Esophagus muscularis mucosa (tissue), 4 donors: Measurements from ENCODE around the gene KCNB1. TPM values are rescaled to one million over a fixed set of nuclear protein-coding genes. Genes with fewer than 3 reads are reported as not detected.

Experiments used
- DNase-seq: peaks from one replicate; pipeline ENCODE4 v3.0.0-alpha.2; 2017; ENCODE audit errors: extremely low spot score
- H3K27ac ChIP-seq, 4 donors: fragments of 200-600 bp; sonication (generic); replicated peaks in 1 of 4; 1 replicate in 3 of 4; 2 replicates in 1 of 4; pipeline ENCODE4 v1.5.1; 2016 to 2019; ENCODE audit warnings: mild to moderate bottlenecking in 1 of 4
- H3K27me3 ChIP-seq, 4 donors: fragments of 200-600 bp; sonication (generic); one replicate each; pipeline versions ENCODE4 v1.5.1 to v1.6.0; 2016 to 2019
- H3K36me3 ChIP-seq, 4 donors: fragments of 200-600 bp; sonication (generic); one replicate each; pipeline ENCODE4 v1.5.1; 2016 to 2019
- H3K4me1 ChIP-seq, 4 donors: fragments of 200-600 bp; sonication (generic); one replicate each; pipeline ENCODE4 v1.5.1; 2016 to 2019
- H3K4me3 ChIP-seq, 4 donors: fragments of 200-600 bp; sonication (generic); 1 replicate in 2 of 4; 2 replicates in 2 of 4; pipeline ENCODE4 v1.5.1; 2016 to 2019; ENCODE audit warnings: mild to moderate bottlenecking in 4 of 4, moderate library complexity in 1 of 4
- H3K9me3 ChIP-seq, 4 donors: fragments of 200-600 bp; sonication (generic); 1 replicate in 3 of 4; 2 replicates in 1 of 4; pipeline ENCODE4 v1.5.1; 2016 to 2019
- EP300 ChIP-seq: sonication (generic); formaldehyde crosslinking; IDR thresholded peaks from one replicate; pipeline ENCODE4 v1.6.1; 2017; ENCODE audit warnings: antibody characterized with exemption
- POLR2A ChIP-seq: fragments of 450-650 bp; IDR thresholded peaks from one replicate; pipeline ENCODE4 v1.6.1; 2017; ENCODE audit warnings: antibody characterized with exemption, moderate library complexity, mild to moderate bottlenecking, low read depth
- POLR2AphosphoS5 ChIP-seq, 2 donors: sonication (generic); formaldehyde crosslinking; IDR thresholded peaks; one replicate each; pipeline ENCODE4 v1.6.1; 2017; ENCODE audit warnings: antibody characterized with exemption in 2 of 2
- WGBS: methylation state at CpG from one replicate; pipeline ENCODE4 v1.1.5; 2018; 5-methylcytosine and 5-hydroxymethylcytosine counted together
- intact Hi-C: fragments of 100-400 bp; cut with DNase I; formaldehyde crosslinking; loops from one replicate; pipeline ENCODE4 v1.15.1; 2023
- total RNA-seq, 4 donors: library from RNA; depleted of rRNA; stranded (reverse); fragments of >200 nt; gene quantifications; one replicate each; pipeline versions ENCODE4 v1.1.0 to v1.2.1, GENCODE V29; 2016
- TF ChIP-seq, protein P1 (sequence below), 3 experiments: fragments of 200-600 bp in 2 of 3; fragments of 450-650 bp in 1 of 3; sonication (generic) in 2 of 3; IDR thresholded peaks; one replicate each; pipeline ENCODE4 v1.5.1; 2017 to 2019; ENCODE audit warnings: antibody characterized with exemption in 3 of 3, mild to moderate bottlenecking in 2 of 3, moderate library complexity in 1 of 3

The KCNB1 gene
- total RNA-seq, 4 donors from 2014 or later, result 32.3 to 55.5 (median 51.9) TPM

DNA sequence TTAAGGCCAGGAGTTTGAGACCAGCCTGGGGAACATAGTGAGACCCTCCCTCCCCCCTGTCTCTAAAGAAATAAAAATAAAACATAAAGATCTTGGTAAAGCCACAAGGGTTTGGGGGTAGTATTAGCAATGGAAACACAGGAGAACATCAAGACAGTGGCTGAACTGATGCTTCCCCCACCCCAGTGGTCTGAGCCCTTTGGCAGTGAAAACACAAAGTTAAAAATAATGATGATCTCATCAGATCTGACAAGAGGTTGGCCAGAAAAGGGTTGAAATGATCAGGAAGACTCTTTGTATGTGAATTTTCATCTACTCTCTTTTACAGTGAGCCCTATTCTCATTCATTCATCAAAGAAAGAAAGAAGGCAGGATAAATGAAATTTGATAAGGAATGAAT lies 93.7 kb downstream of the KCNB1 start:
- no peak for DNase-seq
- Histone ChIP-seq H3K9me3 (no peaks in the 10 kb centered on the region), H3K4me3 (no peak overlapping the region), H3K36me3 (no peaks in the 10 kb centered on the region), H3K27ac (peak overlapping the region; percentile 69 to 94 (median 88)), H3K4me1 (peaks cover 28 to 89% (median 83%) of the 10 kb centered on the region in 4 donors), H3K27me3 (no peaks in the 10 kb centered on the region)
- TF ChIP-seq POLR2AphosphoS5 (IDR thresholded peaks at IDR 0.05), result no peak
- no peak for TF ChIP-seq POLR2A
- TF ChIP-seq EP300, result no peak
- TF ChIP-seq, protein P1, sequence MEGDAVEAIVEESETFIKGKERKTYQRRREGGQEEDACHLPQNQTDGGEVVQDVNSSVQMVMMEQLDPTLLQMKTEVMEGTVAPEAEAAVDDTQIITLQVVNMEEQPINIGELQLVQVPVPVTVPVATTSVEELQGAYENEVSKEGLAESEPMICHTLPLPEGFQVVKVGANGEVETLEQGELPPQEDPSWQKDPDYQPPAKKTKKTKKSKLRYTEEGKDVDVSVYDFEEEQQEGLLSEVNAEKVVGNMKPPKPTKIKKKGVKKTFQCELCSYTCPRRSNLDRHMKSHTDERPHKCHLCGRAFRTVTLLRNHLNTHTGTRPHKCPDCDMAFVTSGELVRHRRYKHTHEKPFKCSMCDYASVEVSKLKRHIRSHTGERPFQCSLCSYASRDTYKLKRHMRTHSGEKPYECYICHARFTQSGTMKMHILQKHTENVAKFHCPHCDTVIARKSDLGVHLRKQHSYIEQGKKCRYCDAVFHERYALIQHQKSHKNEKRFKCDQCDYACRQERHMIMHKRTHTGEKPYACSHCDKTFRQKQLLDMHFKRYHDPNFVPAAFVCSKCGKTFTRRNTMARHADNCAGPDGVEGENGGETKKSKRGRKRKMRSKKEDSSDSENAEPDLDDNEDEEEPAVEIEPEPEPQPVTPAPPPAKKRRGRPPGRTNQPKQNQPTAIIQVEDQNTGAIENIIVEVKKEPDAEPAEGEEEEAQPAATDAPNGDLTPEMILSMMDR (IDR thresholded peaks at IDR 0.05), result no peak
- intact Hi-C loops, result no loop called here

DNA sequence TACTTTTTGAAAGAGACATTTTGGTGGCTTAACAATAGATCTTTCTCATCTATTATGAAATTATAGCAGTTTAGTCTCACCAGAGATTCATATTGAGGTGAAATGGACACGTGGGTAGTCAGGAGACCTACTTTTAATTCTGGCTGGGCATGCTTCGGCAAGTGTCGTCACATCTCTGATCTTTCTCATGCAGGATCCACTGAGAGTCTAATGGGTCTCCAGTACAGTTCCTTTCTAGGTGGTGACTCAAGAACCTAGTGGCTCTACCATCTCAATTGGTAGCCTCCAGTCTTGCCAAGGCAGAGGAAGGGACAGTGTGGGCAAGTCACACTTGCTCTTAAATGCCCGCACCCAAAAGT lies 94.9 kb downstream of the KCNB1 start:
- 49% methylated on average over 4 of the region's 4 CpGs for WGBS
- peak overlapping the region; percentile 69 to 94 (median 88) for H3K27ac ChIP-seq
- intact Hi-C loops, result no loop called here
- peaks cover 24 to 88% (median 83%) of the 10 kb centered on the region in 4 donors for H3K4me1 ChIP-seq
- DNase-seq, result no peak
- no peaks in the 10 kb centered on the region for H3K27me3 ChIP-seq
- H3K9me3 ChIP-seq, result no peaks in the 10 kb centered on the region
- TF ChIP-seq EP300 (no peak), POLR2A (no peak), POLR2AphosphoS5 (IDR thresholded peaks at IDR 0.05) (no peak)
- TF ChIP-seq, protein P1 (IDR thresholded peaks at IDR 0.05), result no peak
- no peaks in the 10 kb centered on the region for H3K36me3 ChIP-seq
- no peak overlapping the region for H3K4me3 ChIP-seq

DNA sequence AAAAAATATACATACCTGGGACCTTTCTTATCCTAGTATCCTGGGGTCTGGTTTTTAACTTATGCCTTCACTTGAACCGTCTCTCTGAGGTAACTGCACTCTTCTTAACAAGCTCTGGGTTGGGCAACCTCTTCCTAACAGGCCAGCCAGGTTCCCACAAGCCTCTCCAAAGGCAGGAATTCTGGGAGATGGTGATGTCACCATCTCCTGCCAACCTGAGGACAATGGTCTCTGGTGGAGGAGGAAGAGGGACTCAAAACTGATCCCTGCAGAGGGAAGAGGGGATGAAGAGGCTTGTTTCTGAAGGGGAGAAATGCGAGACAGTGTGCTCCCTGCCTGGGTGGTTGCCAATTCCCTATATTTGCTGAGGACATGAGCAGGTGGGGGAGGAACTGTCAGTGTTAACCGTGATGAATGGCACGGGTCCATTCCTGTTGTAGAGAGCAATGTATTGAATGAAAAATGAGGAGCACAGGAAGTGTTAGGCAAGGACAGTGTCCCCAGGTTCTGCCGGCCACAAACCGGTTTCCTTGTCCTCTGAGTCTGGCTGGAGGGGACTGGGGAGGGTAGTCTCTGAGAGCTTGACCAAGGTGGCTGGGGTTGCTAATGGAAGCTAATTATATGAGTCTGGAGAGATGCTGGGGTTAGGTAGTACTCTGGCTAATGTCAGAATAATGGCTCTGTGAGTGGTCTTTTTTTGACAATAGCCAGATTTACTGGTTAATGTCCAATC lies 95.5 kb downstream of the KCNB1 start:
- intact Hi-C loops, result no loop called here
- Histone ChIP-seq H3K27ac (peak overlapping the region; percentile 69 to 94 (median 88)), H3K9me3 (no peaks in the 10 kb centered on the region), H3K4me3 (no peak overlapping the region), H3K36me3 (no peaks in the 10 kb centered on the region), H3K27me3 (no peaks in the 10 kb centered on the region), H3K4me1 (peaks cover 25 to 88% (median 84%) of the 10 kb centered on the region in 4 donors)
- DNase-seq, result no peak
- WGBS, result 36% methylated on average over 6 of the region's 6 CpGs
- TF ChIP-seq EP300, result peak; percentile 26
- TF ChIP-seq, protein P1 (IDR thresholded peaks at IDR 0.05), result no peak
- no peak for TF ChIP-seq POLR2A
- peak; percentile 48 to 56 for TF ChIP-seq POLR2AphosphoS5 (IDR thresholded peaks at IDR 0.05)

DNA sequence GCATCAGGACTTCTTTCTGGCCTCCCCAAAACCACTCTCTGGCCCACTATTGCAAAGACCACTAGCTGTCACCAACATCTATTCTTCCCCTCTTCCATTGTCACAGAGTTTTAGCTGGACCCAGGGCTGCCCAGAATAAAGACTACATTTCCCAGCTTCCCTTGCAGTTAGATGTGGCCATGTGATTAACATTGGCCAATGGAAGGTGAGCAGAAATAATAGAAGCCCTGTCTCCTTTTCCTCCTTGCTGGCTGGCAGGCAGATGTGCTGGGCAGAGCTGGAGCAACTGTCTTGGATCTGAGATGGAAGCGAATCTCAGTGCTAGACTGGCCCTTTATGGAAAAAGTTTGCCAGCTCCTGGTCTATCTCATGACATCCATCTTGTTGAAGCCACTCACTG lies 97.0 kb downstream of the KCNB1 start:
- Histone ChIP-seq H3K4me1 (peaks cover 35 to 92% (median 88%) of the 10 kb centered on the region in 4 donors), H3K9me3 (no peaks in the 10 kb centered on the region), H3K27me3 (no peaks in the 10 kb centered on the region), H3K4me3 (no peak overlapping the region), H3K36me3 (no peaks in the 10 kb centered on the region), H3K27ac (peak overlapping the region; percentile 69 to 94 (median 88))
- peak; percentile 22 to 39 for TF ChIP-seq POLR2AphosphoS5 (IDR thresholded peaks at IDR 0.05)
- no peak for TF ChIP-seq EP300
- intact Hi-C loops, result no loop called here
- WGBS, result 83% methylated on average over 1 of the region's 1 CpG
- DNase-seq, result no peak

DNA sequence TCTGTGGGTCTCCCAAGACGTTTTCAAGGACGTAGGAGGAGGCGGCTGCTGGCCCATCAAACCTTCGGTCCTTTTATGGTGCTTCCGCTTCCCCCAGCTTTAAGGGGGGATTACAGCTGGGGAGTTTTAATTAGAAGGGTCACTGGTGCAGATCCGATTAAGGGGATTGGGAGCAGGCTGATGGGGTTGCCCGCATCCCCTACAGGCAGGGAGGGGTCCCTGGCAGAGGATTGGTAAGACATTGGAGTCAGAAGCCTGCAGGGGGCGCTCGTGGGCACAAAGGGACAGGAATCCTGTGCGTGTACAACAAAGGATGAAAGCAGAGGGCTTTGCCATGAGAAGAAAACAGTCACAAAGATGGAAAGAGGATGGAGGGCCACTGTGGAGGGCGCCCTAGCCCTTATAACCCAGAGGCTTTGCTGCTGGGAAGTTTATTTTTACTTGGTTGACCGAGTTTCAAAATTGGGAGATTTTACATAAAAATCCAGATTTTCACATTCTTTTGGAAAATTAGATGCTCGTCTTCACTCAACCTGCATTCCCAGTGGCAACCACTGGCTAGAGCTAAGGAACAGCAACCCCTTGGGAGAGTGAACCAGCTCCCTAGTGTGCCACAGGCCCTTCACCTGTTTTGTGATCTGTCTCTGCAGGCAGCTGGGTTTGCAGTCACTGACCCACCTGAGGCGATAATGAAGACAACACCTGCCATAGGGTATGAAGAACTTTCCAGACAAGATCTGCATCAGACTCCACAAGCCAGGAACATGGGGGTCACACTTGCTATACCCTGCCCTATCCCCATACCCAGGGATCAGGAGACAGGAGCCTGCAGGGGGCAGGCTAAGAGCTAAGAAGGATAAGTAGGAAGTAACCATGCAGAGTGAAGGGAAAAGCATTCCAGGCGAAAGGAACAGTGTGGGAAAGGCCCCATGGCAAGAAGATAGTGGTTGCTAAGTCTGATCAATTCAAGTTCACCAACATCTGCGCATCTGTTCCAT lies 97.7 kb downstream of the KCNB1 start:
- H3K9me3 ChIP-seq, result no peaks in the 10 kb centered on the region
- no peak overlapping the region for H3K4me3 ChIP-seq
- 57% methylated on average over 16 of the region's 16 CpGs for WGBS
- H3K36me3 ChIP-seq, result no peaks in the 10 kb centered on the region
- intact Hi-C loops, result loop anchor here (5.0 kb wide), 1 partner anchor 37 kb away; no protein-coding TSS in a partner anchor
- H3K27ac ChIP-seq, result peak overlapping the region; percentile 69 to 94 (median 88)
- no peaks in the 10 kb centered on the region for H3K27me3 ChIP-seq
- no peak for DNase-seq
- TF ChIP-seq EP300 (no peak), POLR2AphosphoS5 (IDR thresholded peaks at IDR 0.05) (peak in 1 of 2 donors; percentile 12), POLR2A (no peak)
- TF ChIP-seq, protein P1 (IDR thresholded peaks at IDR 0.05), result peak; percentile 64 to 75 (median 71)
- H3K4me1 ChIP-seq, result peaks cover 30 to 96% (median 90%) of the 10 kb centered on the region in 4 donors
